Upper lobe of left lung (tissue), 6 donors: ENCODE results near the gene RALGAPA2. TPM values are rescaled to one million over a fixed set of nuclear protein-coding genes. Genes with fewer than 3 reads are reported as not detected.

Experiments used
- ATAC-seq, 2 donors: fragments of 200-7000 bp; cut with Tn5 transposase; one replicate each; pipeline ENCODE4 v1.9.1; 2022; ENCODE audit warnings: mild to moderate bottlenecking in 2 of 2, moderate library complexity in 2 of 2; ENCODE audit not compliant: low FRiP score in 2 of 2
- DNase-seq, 2 donors: peaks; one replicate each; pipeline ENCODE4 v3.0.0-alpha.2; 2019 to 2020
- H3K27ac ChIP-seq, 4 donors: fragments of 200-600 bp; sonication (generic); one replicate each; pipeline ENCODE4 v1.5.1; 2016 to 2019
- H3K27me3 ChIP-seq, 4 donors: fragments of 200-600 bp; sonication (generic); one replicate each; pipeline ENCODE4 v1.5.1; 2017 to 2019
- H3K36me3 ChIP-seq, 4 donors: fragments of 200-600 bp; sonication (generic); one replicate each; pipeline ENCODE4 v1.5.1; 2016 to 2019
- H3K4me1 ChIP-seq, 4 donors: fragments of 200-600 bp; sonication (generic); one replicate each; pipeline ENCODE4 v1.5.1; 2018 to 2019
- H3K4me3 ChIP-seq, 4 donors: fragments of 200-600 bp; sonication (generic); one replicate each; pipeline ENCODE4 v1.5.1; 2017 to 2019; ENCODE audit warnings: mild to moderate bottlenecking in 2 of 4, moderate library complexity in 1 of 4
- H3K9me3 ChIP-seq, 4 donors: fragments of 200-600 bp; sonication (generic); one replicate each; pipeline ENCODE4 v1.5.1; 2018 to 2019
- CTCF ChIP-seq, 6 experiments: fragments of 450-650 bp in 4 of 6; fragments of 200-600 bp in 2 of 6; sonication (generic) in 2 of 6; IDR thresholded peaks; one replicate each; pipeline ENCODE4 v1.5.1; 2016 to 2019; ENCODE audit warnings: antibody characterized with exemption in 6 of 6
- EP300 ChIP-seq, 4 donors: sonication (generic); formaldehyde crosslinking; IDR thresholded peaks; one replicate each; pipeline ENCODE4 v1.5.1; 2017; ENCODE audit warnings: antibody characterized with exemption in 4 of 4, control low read depth in 2 of 4
- POLR2A ChIP-seq, 4 donors: fragments of 450-650 bp; IDR thresholded peaks; one replicate each; pipeline ENCODE4 v1.5.1; 2016 to 2017; ENCODE audit warnings: antibody characterized with exemption in 4 of 4, mild to moderate bottlenecking in 2 of 4
- POLR2AphosphoS5 ChIP-seq, 2 donors: sonication (generic); formaldehyde crosslinking; IDR thresholded peaks; one replicate each; pipeline ENCODE4 v1.5.1; 2017; ENCODE audit warnings: antibody characterized with exemption in 2 of 2
- WGBS, 2 donors: methylation state at CpG; one replicate each; pipeline ENCODE4 v1.1.5; 2017 to 2018; 5-methylcytosine and 5-hydroxymethylcytosine counted together
- total RNA-seq, 6 donors: library from RNA; depleted of rRNA in 4 of 6; stranded (reverse); fragments of >200 nt in 4 of 6; gene quantifications; one replicate each; pipeline versions ENCODE4 v1.1.0 to v1.2.1, GENCODE V29; 2016 to 2021
- donor health status: DM: no; HTN: no; CAD: no; lungs with moderate emphysema.
- donor health status: DM: no; HTN: yes; CAD: no; lungs with severe emphysema.

RALGAPA2 gene
- total RNA-seq, 6 donors from 2014 or later: 50.8 to 95.3 (median 65.3) TPM

GRCh38 chr20:20713244-20713765 is 861 bp upstream of the RALGAPA2 start:
- no peaks in the 10 kb centered on the region for H3K9me3 ChIP-seq
- H3K4me3 ChIP-seq: peak overlapping the region in 3 of 4 donors; percentile 92 to 97 (median 96)
- H3K27me3 ChIP-seq: no peaks in the 10 kb centered on the region
- peak overlapping the region; percentile 91 to 95 (median 94) for H3K27ac ChIP-seq
- no peak for DNase-seq
- no peak for ATAC-seq
- H3K36me3 ChIP-seq: no peaks in the 10 kb centered on the region
- WGBS, 2 donors: 50 to 56% methylated on average over 15 of the region's 15 CpGs
- peaks cover 9 to 37% (median 24%) of the 10 kb centered on the region in 4 donors for H3K4me1 ChIP-seq
- TF ChIP-seq CTCF (IDR thresholded peaks at IDR 0.05): no peak
- TF ChIP-seq EP300 (IDR thresholded peaks at IDR 0.05): no peak
- TF ChIP-seq POLR2A (IDR thresholded peaks at IDR 0.05): no peak
- TF ChIP-seq POLR2AphosphoS5 (IDR thresholded peaks at IDR 0.05): no peak

GRCh38 chr20:20712004-20712473 is 405 bp downstream of the RALGAPA2 start:
- Histone ChIP-seq H3K9me3 (no peaks in the 10 kb centered on the region), H3K4me3 (peak overlapping the region; percentile 35 to 97 (median 94)), H3K27me3 (no peaks in the 10 kb centered on the region), H3K36me3 (no peaks in the 10 kb centered on the region), H3K4me1 (peaks cover 16 to 43% (median 33%) of the 10 kb centered on the region in 4 donors), H3K27ac (peak overlapping the region; percentile 91 to 95 (median 94))
- TF ChIP-seq CTCF (IDR thresholded peaks at IDR 0.05) (no peak), POLR2AphosphoS5 (IDR thresholded peaks at IDR 0.05) (no peak), POLR2A (IDR thresholded peaks at IDR 0.05) (no peak), EP300 (IDR thresholded peaks at IDR 0.05) (no peak)
- 1 to 4% methylated on average over 5 to 30 of the region's 33 CpGs for WGBS, 2 donors
- ATAC-seq: peak; percentile 13 to 23
- peak in 1 of 2 donors; percentile 39 for DNase-seq

- peak overlapping the region; percentile 91 to 95 (median 94) for H3K27ac ChIP-seq
- no peaks in the 10 kb centered on the region for H3K27me3 ChIP-seq
- no peaks in the 10 kb centered on the region for H3K36me3 ChIP-seq
- peak in 1 of 2 donors; percentile 30 for DNase-seq
- no peak for ATAC-seq
- peak overlapping the region; percentile 35 to 97 (median 94) for H3K4me3 ChIP-seq
- no peaks in the 10 kb centered on the region for H3K9me3 ChIP-seq
- H3K4me1 ChIP-seq: peaks cover 21 to 49% (median 39%) of the 10 kb centered on the region in 4 donors
- TF ChIP-seq CTCF (IDR thresholded peaks at IDR 0.05) (no peak), POLR2A (IDR thresholded peaks at IDR 0.05) (no peak), POLR2AphosphoS5 (IDR thresholded peaks at IDR 0.05) (no peak), EP300 (IDR thresholded peaks at IDR 0.05) (no peak)
- 12 to 13% methylated on average over 3 of the region's 3 CpGs for WGBS, 2 donors
Measured at GRCh38 chr20:20711413-20711812, 1.0 kb downstream of the RALGAPA2 start.

GRCh38 chr20:20710443-20711315 is 1.8 kb downstream of the RALGAPA2 start:
- Histone ChIP-seq H3K9me3 (no peaks in the 10 kb centered on the region), H3K36me3 (no peaks in the 10 kb centered on the region), H3K27ac (peak overlapping the region; percentile 91 to 95 (median 94)), H3K4me1 (peaks cover 26 to 56% (median 45%) of the 10 kb centered on the region in 4 donors), H3K27me3 (no peaks in the 10 kb centered on the region), H3K4me3 (peak overlapping the region in 3 of 4 donors; percentile 92 to 97 (median 96))
- WGBS, 2 donors: 10 to 31% methylated on average over 6 of the region's 6 CpGs
- no peak for TF ChIP-seq CTCF (IDR thresholded peaks at IDR 0.05)
- TF ChIP-seq EP300 (IDR thresholded peaks at IDR 0.05): peak in 3 of 4 donors; percentile 40 to 87 (median 74)
- peak in 2 of 4 donors; percentile 28 to 31 for TF ChIP-seq POLR2A (IDR thresholded peaks at IDR 0.05)
- peak; percentile 52 to 80 for TF ChIP-seq POLR2AphosphoS5 (IDR thresholded peaks at IDR 0.05)
- peak in 1 of 2 donors; percentile 77 for ATAC-seq
- peak in 1 of 2 donors; percentile 90 for DNase-seq
